SU-DHL-6 (cell line): ENCODE results near the gene FSIP1.

Source experiments
- H2AFZ ChIP-seq: fragments of 200-600 bp; sonication (generic); 2 replicates; pipeline ENCODE4 v1.6.1; 2014; ENCODE audit warnings: low read depth, mild to moderate bottlenecking, moderate library complexity, mixed read lengths, antibody characterized with exemption, low read length; ENCODE audit not compliant: severe bottlenecking
- H3F3A ChIP-seq: fragments of 200-600 bp; shearing (Covaris generic); 2 replicates; pipeline ENCODE4 v1.6.0; 2016; ENCODE audit warnings: antibody characterized with exemption, mild to moderate bottlenecking; ENCODE audit not compliant: insufficient read depth
- H3K27ac ChIP-seq: fragments of 200-600 bp; sonication (generic); 2 replicates; pipeline ENCODE4 v1.5.1; 2016; ENCODE audit warnings: low read depth, mild to moderate bottlenecking, low read length, moderate library complexity, mixed read lengths
- H3K27me3 ChIP-seq: fragments of 200-600 bp; sonication (generic), shearing (Covaris generic); 2 replicates; pipeline ENCODE4 v1.6.0; 2014; ENCODE audit warnings: mild to moderate bottlenecking, low read length
- H3K36me3 ChIP-seq: fragments of 200-600 bp; sonication (generic); 2 replicates; pipeline ENCODE4 v1.6.1; 2014; ENCODE audit warnings: mild to moderate bottlenecking, low read length, mixed read lengths
- H3K4me2 ChIP-seq: fragments of 300-600, 200-600 bp; shearing (Covaris generic), sonication (generic); 2 replicates; pipeline ENCODE4 v1.6.0; 2014; ENCODE audit warnings: low read length, low read depth, mild to moderate bottlenecking; ENCODE audit not compliant: poor library complexity, severe bottlenecking
- H3K4me3 ChIP-seq: fragments of 200-600 bp; sonication (generic); 2 replicates; pipeline ENCODE4 v1.5.1; 2014; ENCODE audit warnings: antibody characterized with exemption, low read length, mild to moderate bottlenecking, mixed read lengths; ENCODE audit not compliant: insufficient read depth, poor library complexity, severe bottlenecking
- H3K79me2 ChIP-seq: fragments of 200-600 bp; sonication (generic); 2 replicates; pipeline ENCODE4 v1.6.1; 2014; ENCODE audit warnings: mild to moderate bottlenecking, low read length, moderate library complexity; ENCODE audit not compliant: insufficient read depth
- H3K9ac ChIP-seq: fragments of 200-600 bp; sonication (generic); 2 replicates; pipeline ENCODE4 v1.7.0; 2014; ENCODE audit warnings: mild to moderate bottlenecking, low read length
- H3K9me2 ChIP-seq: fragments of 200-600 bp; sonication (generic); replicated peaks from 2 replicates; pipeline ENCODE4 v1.6.1; 2014; ENCODE audit warnings: low read length; ENCODE audit not compliant: insufficient read depth
- H3K9me3 ChIP-seq: fragments of 200-600 bp; sonication (generic); 2 replicates; pipeline ENCODE4 v1.6.1; 2014; ENCODE audit warnings: low read length, mixed read lengths; ENCODE audit not compliant: insufficient read depth
- H4K20me1 ChIP-seq: fragments of 200-600 bp; sonication (generic); 2 replicates; pipeline ENCODE4 v1.6.1; 2014; ENCODE audit warnings: low read depth, mild to moderate bottlenecking, antibody characterized with exemption, low read length, moderate library complexity, mixed read lengths
- CTCF ChIP-seq: fragments of 200-600 bp; sonication (generic); IDR thresholded peaks from one replicate; pipeline ENCODE4 v1.5.1; 2017; ENCODE audit warnings: antibody characterized with exemption, mild to moderate bottlenecking, low read length, moderate library complexity; ENCODE audit not compliant: insufficient read depth, poor library complexity, severe bottlenecking
- EZH2phosphoT487 ChIP-seq: fragments of 200-600 bp; sonication (generic), shearing (Covaris generic); conservative IDR thresholded peaks from 2 replicates; pipeline ENCODE4 v1.6.1; 2018; ENCODE audit warnings: mild to moderate bottlenecking, antibody characterized with exemption, low read length, moderate library complexity, mixed read lengths

Gene FSIP1

DNA sequence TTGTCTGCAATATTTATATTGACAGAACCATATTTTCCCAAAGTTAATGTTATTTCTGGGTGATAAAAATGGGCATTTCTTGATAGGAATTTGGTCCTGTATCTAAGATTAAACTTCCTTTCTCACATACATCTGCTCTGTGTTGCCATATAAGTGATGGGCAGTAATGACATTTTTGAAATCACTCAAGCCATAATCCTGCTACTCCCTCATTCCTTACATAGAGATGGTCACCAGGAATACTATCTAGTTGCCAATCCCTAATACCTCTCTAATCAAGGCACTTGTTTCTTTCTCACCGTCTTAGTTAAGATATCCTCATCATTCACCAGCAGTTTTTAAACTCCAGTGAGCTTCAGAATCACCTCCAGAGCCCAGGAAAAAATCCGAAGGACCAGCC lies 68.4 kb downstream of the FSIP1 start:
- no peaks in the 10 kb centered on the region for H3K27me3 ChIP-seq
- no peaks in the 10 kb centered on the region for H4K20me1 ChIP-seq
- no peaks in the 10 kb centered on the region for H3K36me3 ChIP-seq
- H3F3A ChIP-seq, result no peaks in the 10 kb centered on the region
- H3K9ac ChIP-seq, result no peak overlapping the region
- H3K4me2 ChIP-seq, result no peak overlapping the region
- no peaks in the 10 kb centered on the region for H3K79me2 ChIP-seq
- H3K9me2 ChIP-seq, result no peaks in the 10 kb centered on the region
- no peak overlapping the region for H3K27ac ChIP-seq
- no peaks in the 10 kb centered on the region for H3K9me3 ChIP-seq
- H2AFZ ChIP-seq, result no peak overlapping the region
- H3K4me3 ChIP-seq, result no peak overlapping the region
- no peak for TF ChIP-seq CTCF
- no peak for TF ChIP-seq EZH2phosphoT487

GRCh38 chr15:39713846-39714245 lies 68.8 kb downstream of the FSIP1 start:
- H3K4me2 ChIP-seq, result no peak overlapping the region
- no peak overlapping the region for H3K27ac ChIP-seq
- no peaks in the 10 kb centered on the region for H3K9me3 ChIP-seq
- H3K36me3 ChIP-seq, result no peaks in the 10 kb centered on the region
- H3K9ac ChIP-seq, result no peak overlapping the region
- H3K27me3 ChIP-seq, result no peaks in the 10 kb centered on the region
- no peaks in the 10 kb centered on the region for H4K20me1 ChIP-seq
- H3K9me2 ChIP-seq, result no peaks in the 10 kb centered on the region
- no peak overlapping the region for H2AFZ ChIP-seq
- no peaks in the 10 kb centered on the region for H3K79me2 ChIP-seq
- TF ChIP-seq EZH2phosphoT487 (no peak), CTCF (no peak)
- no peak overlapping the region for H3K4me3 ChIP-seq
- no peaks in the 10 kb centered on the region for H3F3A ChIP-seq

GRCh38 chr15:39710681-39711080 lies 72.0 kb downstream of the FSIP1 start:
- Histone ChIP-seq H3K27ac (no peak overlapping the region), H3K79me2 (no peaks in the 10 kb centered on the region), H3K27me3 (no peaks in the 10 kb centered on the region), H3K9me2 (no peaks in the 10 kb centered on the region), H3K4me3 (no peak overlapping the region), H3K9ac (no peak overlapping the region), H3F3A (no peaks in the 10 kb centered on the region), H3K9me3 (no peaks in the 10 kb centered on the region), H3K36me3 (no peaks in the 10 kb centered on the region), H3K4me2 (no peak overlapping the region), H2AFZ (no peak overlapping the region), H4K20me1 (no peaks in the 10 kb centered on the region)
- TF ChIP-seq EZH2phosphoT487 (no peak), CTCF (no peak)

- Histone ChIP-seq H3K27me3 (no peaks in the 10 kb centered on the region), H3K9me3 (no peaks in the 10 kb centered on the region), H3K9ac (no peak overlapping the region), H2AFZ (no peak overlapping the region), H4K20me1 (no peaks in the 10 kb centered on the region), H3K36me3 (no peaks in the 10 kb centered on the region), H3K4me3 (no peak overlapping the region), H3K27ac (no peak overlapping the region), H3F3A (no peaks in the 10 kb centered on the region), H3K9me2 (no peaks in the 10 kb centered on the region), H3K79me2 (no peaks in the 10 kb centered on the region), H3K4me2 (no peak overlapping the region)
- no peak for TF ChIP-seq CTCF
- no peak for TF ChIP-seq EZH2phosphoT487
These were observed 72.7 kb downstream of the FSIP1 start for GRCh38 chr15:39709941-39710340.
